Body of pancreas (tissue), 4 donors: ENCODE measurements around the gene PTGDS.

Experiments used
- CTCF ChIP-seq, 7 experiments: fragments of 450-650 bp in 4 of 7; fragments of 200-600 bp in 3 of 7; sonication (generic) in 3 of 7; IDR thresholded peaks; one replicate each; pipeline ENCODE4 v1.5.1; 2016 to 2019; ENCODE audit warnings: antibody characterized with exemption in 7 of 7
- POLR2A ChIP-seq, 3 donors: fragments of 450-650 bp; IDR thresholded peaks; one replicate each; pipeline ENCODE4 v1.6.1; 2016; ENCODE audit warnings: antibody characterized with exemption in 3 of 3, mild to moderate bottlenecking in 2 of 3

GRCh38 chr9:136995772-136996311 is 18.5 kb downstream of the PTGDS start:
- no peak for TF ChIP-seq CTCF (IDR thresholded peaks at IDR 0.05)
- no peak for TF ChIP-seq POLR2A (IDR thresholded peaks at IDR 0.05)
